GM21619 (cell line): ENCODE results near the gene MAFB.

Experiments
- ATAC-seq: cut with Tn5 transposase; IDR thresholded peaks from one replicate; pipeline ENCODE4 v1.9.1; 2021; ENCODE audit not compliant: unreplicated experiment

Gene MAFB

DNA sequence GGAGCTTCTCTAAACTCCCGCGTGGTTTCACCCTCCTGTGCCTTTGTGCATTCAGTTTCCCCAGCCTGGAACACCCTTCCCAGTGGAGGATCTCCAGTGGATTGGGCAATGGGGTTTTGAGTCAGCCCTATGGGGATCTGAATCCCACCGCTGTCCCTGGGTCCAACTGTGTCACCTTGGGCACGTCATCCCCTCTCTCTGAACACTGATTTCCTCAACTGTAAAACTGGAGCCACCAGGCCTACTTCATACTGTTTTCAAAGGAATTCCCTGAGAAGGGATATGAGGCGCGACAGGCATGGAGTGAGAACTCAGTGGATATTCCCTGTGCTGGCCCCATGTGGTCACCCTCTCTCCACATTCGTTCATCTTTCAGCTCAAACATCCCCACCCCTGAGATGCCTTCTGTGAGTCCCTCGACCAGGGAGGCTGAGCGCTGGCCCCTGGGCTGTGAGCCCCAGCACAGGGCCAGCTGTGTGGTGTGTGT is 25.7 kb downstream of the MAFB start:
- no peak for ATAC-seq

DNA sequence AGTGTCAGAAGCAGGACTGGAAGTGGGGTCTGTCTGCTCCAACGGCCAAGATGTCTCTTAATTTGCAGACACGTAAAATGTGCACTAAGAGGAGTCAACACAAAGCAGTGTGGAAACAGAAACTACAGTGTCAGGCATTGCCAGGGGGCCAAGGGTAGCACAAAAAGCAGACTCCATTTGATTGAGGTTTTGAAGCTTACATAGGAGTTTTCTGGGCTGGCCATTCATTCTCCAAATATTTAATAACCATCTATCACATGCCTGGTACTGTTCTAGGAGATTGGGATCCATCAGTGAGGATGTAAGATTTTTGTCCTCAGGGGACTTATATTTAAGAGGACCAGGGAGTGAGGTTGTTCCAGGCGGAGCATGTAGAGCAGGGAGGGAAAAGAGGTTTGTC is 29.5 kb downstream of the MAFB start:
- no peak for ATAC-seq

DNA sequence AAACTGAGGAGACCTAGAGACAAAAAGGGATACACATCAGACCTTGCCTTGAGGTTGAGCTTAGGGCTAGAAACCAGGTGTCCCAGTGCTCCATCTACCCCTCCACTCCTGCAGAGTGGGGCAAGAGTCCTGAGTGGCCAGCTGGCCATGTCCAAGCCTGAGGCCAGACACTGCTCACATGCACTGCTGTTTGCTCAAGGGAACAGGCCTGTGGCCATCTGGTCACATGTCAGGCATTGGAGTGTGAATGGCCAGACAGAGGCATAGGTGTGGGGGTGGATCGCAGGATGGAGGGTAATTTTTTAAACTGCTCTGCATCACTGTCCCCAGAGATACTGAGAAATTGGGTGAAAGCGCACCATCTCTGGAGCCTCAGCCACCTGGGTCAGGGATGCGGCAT is 30.5 kb downstream of the MAFB start:
- no peak for ATAC-seq

DNA sequence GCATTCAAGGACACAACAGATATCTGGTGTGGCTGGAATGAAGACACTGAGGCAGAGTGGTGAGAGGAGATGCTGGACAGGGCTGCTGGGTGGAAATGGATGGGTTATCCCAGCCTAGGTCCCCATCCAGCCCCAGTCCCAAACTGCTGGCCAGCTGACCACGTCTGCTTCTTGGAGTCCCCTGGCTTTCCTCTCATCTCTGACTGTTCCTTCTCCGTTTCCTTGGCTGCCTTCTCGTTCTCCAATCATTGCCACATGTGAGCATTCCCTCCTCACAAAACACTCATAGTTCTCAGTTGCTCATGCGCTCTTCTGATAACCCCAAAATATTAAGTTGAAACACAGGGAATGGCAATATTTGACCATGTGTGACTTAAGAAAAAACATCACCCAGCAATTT is 31.5 kb downstream of the MAFB start:
- ATAC-seq: no peak

DNA sequence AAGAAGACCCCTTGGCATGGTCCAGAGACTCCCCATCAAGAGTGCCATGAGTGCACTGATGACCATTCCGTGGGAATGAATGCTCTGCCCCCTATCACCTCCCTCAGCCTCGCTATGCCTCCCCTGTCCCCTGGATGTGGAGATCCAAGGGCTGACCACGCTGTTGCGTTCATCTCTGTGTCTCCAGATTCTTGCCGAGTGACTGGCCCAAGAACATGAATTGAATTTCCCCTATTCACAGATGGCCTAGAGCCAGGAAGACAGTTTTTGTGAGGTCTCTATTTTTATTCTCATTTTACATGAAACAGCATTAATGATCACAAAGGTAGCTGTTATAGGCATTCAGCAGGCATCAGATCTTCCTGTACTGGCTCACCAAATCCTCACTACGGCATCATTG is 33.6 kb downstream of the MAFB start:
- ATAC-seq: no peak

DNA sequence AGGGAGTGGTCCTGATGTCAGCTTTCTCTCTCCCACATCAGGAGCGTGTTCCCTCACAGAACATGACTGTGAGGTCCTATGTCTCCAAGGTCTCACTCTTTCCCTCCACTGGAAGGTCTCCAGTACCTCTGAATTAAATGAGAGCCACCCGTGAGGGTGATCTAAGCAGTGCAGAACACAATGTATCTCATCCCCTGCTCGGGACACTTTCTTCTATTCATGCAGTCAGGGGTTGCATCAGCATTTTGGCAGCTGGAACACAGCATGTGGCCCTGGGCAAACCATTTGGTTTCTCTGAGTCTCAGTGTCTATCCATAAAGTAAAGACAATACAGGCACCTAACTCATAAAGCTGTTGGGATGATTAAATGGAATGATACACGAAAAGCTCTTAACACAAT is 34.2 kb downstream of the MAFB start:
- no peak for ATAC-seq

DNA sequence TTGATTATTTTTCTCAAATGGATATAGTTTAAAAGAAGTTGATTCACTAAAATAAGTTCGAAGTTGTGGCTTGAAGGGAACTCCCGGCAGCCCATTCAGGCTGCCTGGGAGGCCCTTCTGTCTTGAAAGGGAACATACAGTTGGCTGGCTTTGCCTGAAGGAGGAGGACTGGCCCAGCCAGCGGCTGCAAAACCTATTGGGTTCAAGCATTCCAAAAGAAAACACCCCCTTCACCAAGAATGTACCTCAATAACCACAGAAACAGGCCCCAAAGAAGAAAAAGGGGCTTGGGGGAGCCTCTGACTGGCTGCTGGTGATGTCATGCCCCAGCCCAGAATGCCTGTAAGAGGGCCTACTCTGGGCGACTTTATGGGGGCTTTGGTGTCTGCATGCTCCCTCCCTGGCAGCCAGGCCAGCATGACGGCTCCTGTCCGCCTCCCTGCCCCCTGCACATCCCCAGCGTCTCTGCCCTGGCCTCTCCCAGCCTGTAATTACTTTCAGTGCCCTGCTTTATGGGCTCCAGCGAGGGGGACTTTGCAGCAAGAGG is 36.5 kb downstream of the MAFB start:
- no peak for ATAC-seq

DNA sequence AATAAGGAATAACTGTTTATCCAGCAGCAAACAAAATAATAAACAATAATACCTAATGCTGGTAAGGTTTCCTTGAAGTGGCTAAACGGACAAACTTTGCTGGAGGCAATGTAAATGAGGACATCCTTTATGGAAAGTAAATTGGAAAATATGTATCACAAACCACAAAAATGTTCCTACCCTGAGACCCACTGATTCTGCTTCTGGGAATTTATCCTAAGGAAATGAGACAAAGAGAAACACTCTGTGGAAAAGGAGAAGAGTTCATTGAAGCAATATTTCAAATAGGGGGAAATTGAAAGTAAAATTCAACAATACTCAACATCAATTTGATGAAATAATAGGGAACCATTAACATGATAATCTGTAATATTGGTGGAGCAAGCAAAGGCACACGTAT is 37.9 kb downstream of the MAFB start:
- no peak for ATAC-seq

DNA sequence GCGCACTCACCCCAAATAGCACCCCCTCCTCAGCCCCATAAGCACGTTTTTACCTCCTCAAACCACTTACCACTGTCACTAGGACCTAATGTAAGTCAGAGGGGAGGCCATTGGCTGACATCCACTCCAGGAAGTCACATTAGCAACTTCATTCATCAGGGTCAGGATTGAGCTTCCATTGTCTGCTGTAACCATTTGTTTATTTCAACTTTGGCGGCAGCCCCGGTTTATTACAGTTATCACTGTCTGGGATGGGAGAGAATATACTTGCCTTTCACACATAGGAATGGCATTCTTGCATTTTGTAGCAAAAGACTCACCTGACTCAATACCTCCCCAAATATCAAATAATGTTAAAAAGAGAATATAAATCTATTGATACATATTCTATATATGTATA is 38.3 kb downstream of the MAFB start:
- ATAC-seq: no peak

DNA sequence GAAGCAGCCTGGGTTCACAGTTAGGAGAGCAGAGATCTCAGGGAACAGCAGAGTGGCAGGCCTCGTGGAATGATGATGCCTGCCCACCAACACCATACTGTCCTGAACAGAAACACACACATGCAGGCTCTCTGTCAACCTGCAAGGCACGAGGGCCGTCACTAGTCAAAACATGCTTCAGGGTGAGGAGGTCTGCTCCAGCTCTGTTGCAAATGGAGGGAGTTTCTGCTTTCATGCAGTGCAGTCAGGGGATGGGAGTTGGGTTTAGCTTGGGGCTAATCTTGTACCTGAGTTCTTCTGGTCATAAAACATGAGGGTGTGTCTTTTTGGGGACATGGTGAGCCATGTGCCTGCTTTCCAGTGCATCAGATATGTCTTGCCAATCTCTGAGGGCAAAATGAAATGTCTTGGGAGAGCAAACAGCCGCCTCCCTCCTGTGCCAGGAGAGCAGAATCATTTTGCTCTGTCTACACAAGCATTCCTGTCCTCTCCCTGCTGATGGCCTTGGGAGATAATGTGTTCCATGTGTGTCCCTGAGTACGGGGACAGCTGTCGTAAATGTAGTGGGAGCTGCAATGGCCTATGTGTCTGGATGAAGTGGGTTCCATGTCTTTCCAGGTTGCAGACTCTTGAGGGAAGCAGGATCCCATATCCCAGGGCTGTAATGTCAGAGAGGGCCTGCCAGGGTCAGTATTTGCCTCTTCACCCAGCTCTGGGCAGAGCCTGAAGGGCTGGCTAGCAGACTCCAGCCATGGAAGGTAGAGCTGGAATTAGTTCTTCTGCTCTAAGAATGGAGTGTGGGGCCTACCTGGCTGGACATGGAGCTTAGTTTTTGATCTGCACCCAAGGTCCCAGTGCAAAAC is 40.6 kb downstream of the MAFB start:
- no peak for ATAC-seq

DNA sequence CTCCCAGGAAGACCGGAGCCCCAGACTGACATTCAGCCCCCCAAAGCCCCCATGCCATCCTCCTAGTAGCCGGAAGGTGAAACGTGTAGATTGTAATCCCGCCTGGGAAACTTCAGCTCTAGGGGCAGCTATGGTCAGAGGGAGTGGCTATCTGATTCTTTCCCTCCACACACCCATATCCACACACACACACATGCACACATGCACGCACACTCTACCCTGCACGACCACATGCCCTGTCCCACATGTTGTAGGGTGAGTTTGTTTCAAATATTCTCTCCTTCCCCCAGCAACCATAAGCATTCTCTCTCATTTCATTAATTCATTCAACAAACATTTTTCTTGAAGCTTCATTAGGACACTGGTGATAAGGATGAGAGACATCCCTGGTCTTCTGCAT is 42.2 kb downstream of the MAFB start:
- no peak for ATAC-seq

DNA sequence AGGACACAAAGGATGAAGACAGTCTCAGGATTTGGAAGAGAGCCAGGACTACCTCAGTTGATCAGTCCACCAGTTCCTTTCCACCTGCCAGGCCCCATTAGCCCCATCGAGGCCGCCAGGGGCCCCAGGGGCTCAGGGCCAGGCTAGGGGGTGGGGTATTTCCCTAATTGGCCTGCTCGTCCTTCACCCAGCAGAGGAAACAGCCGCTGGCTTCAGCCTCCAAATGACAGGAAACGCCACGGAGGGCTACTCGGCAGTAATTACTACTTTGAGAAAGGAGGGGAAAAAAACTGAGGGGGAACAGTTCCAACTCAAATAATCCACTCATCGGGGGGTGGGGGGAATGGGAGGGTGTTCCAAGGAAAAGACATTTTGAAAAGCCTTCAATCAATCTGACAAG is 42.7 kb downstream of the MAFB start:
- no peak for ATAC-seq

DNA sequence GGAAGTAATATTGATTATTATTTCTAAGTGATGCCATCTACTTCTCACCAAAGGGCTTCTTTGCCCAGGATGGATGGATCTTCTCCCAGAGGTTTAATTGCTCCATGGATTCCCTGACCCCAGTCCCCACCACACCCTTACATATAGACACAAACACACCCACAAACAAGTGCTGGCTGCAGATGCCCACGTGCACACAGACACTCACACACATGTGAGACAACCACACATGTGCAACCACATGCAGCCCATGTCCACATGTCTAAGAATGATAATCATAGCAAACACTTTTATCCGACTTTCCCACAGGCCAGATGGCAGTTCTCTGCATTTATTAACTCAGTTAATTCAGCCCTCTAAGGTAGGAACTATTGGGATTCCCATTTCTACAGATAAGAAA is 44.2 kb downstream of the MAFB start:
- no peak for ATAC-seq

DNA sequence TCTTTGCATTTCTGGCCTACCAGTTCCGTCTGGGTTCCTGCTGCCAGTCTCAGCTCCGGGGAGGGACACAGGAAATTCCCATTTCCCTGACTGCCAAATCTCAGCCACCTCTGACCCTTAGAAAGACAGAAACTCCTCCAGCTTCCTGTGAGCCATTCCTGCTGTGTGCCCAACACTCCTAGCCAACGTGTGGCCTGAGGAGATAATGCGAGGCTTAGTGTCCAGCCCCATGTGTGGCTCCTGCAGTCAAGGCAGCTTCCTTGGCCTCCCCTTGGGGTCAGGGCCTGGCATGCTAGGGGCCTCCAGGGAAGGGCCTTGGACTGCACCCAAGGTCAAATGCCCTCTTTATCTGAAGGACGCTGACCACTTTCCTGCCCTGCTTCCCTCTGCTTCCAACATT is 45.1 kb downstream of the MAFB start:
- no peak for ATAC-seq

DNA sequence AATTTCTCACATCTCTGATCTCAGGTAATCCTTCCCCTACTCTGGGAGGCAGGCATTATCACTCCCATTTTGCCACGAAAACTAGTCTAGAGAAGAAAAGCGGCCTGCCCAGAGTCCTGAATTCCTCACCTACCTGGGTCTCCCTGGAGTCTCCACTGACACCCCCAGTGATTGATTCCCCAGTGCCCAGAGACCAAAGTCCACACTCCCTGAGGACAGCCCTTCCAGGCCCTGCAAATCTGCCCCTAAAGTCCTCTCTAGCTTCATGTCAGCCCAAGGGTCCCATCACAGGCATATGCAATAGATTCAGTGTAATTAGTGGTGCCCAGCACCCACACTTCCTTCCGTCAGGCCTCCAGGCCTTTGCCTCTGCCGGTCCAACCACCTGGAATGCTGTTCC is 47.2 kb downstream of the MAFB start:
- no peak for ATAC-seq

DNA sequence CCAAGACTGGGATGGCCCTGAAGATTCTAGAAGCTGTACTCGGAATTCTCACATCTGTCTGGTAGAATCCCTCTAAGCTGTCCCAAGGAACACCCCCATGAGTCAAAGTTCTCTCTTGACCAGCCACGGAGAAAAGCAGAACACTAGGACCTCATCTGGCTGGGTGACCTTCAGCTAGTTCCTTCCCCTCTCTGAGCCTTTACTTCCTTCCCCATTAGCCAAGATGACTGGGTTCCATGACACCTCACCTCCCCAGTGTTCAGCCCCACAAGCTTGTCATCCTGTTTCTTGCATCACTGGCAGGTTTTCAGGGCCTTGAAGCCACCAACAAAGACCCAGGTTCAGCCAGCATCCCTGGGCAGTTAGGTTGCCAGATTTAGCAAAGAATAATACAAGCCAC is 47.8 kb downstream of the MAFB start:
- ATAC-seq: no peak

DNA sequence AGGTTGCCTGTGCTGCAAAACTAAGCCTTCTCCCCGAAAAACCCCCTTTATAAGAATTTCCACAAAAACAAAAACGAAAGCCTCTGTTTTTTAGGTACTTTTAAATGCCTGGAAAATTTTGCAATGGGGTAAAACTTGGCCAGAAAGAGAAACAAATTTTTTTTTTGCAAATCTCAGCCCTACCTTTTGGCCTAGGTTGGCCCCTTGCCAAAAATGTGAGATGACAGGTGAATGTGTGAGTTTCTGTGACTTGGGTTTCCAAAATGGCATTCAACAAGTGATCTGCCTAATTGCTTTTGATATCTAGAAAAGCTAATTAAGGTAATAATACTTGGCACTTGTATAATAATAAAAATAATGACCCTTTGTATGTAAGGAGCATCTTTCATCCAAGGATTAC is 48.4 kb downstream of the MAFB start:
- no peak for ATAC-seq

DNA sequence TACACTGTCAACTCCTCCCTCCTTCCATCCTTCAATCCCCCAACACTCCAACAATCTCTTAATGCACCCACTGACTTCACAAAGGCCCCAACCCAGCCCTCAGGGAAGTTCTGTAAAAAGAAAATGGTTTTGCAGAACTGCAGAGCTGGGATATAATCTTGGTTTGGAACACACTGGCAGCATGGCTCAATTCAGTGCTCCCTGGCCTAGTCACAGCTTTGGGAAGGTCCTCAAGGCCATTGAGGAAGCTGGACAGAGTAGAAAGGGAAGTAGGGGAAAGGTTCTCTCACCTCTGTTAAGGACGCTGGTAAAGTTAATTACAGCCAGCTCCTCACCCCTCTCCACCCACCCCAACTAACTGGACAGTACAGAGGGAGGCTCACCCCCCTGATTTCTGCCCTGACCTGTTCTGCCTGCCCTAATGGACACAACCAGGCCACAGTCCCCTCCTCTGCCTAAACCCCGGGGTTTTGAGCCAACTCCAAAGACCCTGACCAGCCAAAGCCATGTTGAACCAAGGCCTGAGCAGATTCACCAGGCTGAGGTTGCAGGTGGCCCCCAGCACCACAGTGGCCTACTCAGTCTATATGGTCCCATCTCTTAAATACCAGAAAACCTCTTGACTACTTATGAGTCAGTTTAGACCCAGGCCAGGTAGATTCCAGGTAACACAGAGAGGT is 49.2 kb downstream of the MAFB start:
- ATAC-seq: no peak

DNA sequence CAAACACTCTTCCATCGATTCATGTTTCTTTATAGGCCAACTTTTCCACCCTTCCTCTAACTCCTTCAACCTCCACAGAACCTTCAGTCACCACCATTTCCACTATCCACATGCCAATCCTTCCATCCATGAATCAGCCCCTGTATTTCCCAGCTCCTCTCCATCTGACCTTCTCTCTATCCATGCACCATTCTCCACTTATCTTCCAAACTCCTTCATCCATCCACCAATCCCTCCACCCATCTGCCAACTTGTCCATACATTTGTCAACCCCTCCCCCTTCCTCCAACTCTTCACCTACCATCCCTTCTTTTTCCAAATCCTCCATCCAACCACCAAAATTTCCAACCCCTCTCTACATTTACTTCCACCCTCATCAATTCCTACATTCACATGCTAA is 49.9 kb downstream of the MAFB start:
- no peak for ATAC-seq

DNA sequence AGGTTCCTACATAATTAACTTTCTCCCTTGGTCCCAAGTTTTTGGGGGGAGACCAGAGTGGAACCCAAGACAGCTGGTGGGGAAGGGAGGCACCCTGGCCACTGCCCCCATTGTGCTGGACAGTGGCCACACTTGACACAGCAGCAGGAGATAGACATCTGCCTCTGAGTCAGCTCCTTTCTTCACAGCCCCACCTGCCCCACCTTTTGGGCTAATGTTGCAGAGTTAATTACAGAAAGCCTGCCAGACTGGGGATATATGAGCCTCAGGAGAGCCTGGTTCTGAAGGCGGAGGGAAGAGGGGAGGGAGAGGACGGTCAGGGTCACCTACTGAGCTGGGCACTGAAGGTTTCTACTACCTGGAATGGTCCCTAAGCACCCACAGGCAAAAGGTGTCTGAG is 50.6 kb downstream of the MAFB start:
- no peak for ATAC-seq

DNA sequence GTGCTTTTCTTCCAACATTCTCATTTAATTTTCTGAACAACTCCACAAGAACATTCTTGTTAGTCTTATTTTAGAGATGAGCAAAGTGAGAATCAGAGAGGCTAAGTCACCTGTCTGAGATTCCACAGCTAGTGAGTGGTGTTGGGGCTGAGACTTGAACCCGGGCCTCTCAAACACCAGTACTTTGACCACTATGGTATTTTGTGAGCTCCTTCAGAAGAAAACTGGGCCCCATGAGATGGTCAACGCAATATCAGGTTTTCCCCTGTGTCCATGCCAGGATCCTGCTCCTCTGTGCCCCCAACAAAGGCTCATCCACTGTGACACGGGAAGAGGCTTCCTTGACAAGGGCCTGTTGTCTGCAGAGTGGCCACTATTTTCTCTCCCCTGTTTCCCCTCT is 51.9 kb downstream of the MAFB start:
- no peak for ATAC-seq

DNA sequence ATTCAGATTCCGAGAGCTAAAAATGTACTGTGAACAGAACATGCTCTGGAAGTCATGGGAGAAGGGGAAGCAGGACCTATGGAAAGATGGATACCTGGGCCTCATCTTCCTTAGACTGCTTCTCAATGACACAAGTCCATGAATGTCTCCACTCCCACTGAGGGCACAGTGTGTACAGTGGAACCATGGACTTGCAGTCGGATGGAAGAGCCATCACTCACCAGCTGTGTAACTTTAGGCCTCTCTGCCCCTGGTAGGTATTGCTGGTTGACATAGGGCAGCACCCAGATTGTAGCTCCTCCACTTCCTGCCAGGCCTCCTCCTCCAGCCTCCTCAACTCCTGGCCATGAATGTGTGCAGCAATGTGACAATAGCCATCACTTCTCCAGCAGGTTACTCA is 52.5 kb downstream of the MAFB start:
- no peak for ATAC-seq
